ENCODE results near the gene SIK2. TPM values are rescaled to one million over a fixed set of nuclear protein-coding genes. Genes with fewer than 3 reads are reported as not detected.

SIK2 gene
- total and polyA plus RNA-seq, 2 donors (not counting 3 experiments of a cell fraction or from before 2014, with no cell fraction given), result 14.6 to 17.1 TPM

DNA sequence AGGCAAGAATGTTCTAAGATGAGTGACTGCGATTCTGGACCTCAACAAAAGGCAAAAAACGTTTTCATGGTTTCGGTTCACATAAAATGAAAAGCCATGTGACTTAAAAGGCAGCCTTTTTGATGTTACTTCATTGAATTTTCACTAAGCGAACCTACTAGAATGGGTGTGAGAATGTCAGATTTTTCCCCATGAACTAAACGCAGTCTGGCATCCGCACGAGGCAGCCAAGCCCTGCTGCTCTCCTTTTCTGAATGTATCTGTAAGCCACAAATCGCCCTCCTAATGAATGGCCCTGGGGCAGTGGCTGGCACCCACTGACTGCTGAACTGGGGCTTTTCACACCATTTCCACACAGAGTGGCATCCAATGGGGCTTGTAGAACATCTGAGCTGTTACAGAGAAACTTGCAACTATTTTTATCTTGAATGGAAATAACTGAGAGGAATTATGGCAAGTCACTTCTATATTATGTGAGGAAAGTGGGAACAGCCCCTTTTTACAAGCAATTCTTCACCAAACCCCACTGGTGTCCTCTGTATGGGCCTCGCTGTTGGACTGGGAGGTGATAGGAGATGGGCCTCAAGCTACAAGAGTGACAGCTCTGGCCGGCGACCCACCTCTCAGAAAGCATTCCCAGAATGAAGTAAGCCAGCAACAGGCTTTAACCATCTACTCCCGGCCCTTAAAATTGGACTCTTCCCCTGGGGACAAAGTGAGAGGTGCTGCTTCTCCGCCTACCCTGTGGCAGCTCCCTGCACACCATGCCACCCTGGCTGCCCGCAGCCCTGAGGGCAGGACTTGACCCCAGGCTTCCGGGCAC, 134.6 kb downstream of the SIK2 start:
- Histone ChIP-seq H3K27ac (ENCODE audit: insufficient read depth, low read depth, low read length) (peak overlapping the region; percentile 85), H3K9me1 (replicated peaks; ENCODE audit: control insufficient read depth, extremely low read depth, insufficient read depth, low read length) (no peaks in the 10 kb centered on the region), H4K20me1 (replicated peaks; ENCODE audit: control insufficient read depth, extremely low read depth, insufficient read depth, low read length) (no peaks in the 10 kb centered on the region), H2AFZ (ENCODE audit: low read depth, low read length) (no peak overlapping the region), H3K9me3 (replicated peaks; ENCODE audit: control insufficient read depth, insufficient read depth, low read length) (no peaks in the 10 kb centered on the region), H3K4me3 (replicated peaks in 1 of 3; ENCODE audit: insufficient read depth in 1 of 3, low read depth in 1 of 3, low read length in 3 of 3) (no peak overlapping the region), H3K4me2 (ENCODE audit: insufficient read depth, low read length) (no peak overlapping the region), H3K27me3 (ENCODE audit: control insufficient read depth in 2 of 2, insufficient read depth in 2 of 2, low read length in 2 of 2) (no peaks in the 10 kb centered on the region), H3K36me3 (ENCODE audit: control insufficient read depth in 2 of 2, extremely low read depth in 1 of 2, insufficient read depth in 2 of 2, low read length in 2 of 2) (peaks cover 2 to 5% of the 10 kb centered on the region in 2 experiments), H3K79me2 (ENCODE audit: control insufficient read depth, insufficient read depth, low read length) (no peaks in the 10 kb centered on the region), H3K9ac (replicated peaks; ENCODE audit: extremely low read depth, insufficient read depth, low read length) (peak overlapping the region; percentile 72), H3K4me1 (ENCODE audit: control insufficient read depth, extremely low read depth, insufficient read depth, low read length) (peaks cover 59% of the 10 kb centered on the region)
- dilution Hi-C loops (cut with MboI; ENCODE audit: extremely low pct_ligation_motif_present, low sequenced_read_pairs), result no loop called here
- no peak for TF ChIP-seq POLR2AphosphoS5 (IDR thresholded peaks at IDR 0.05; ENCODE audit: insufficient read depth, low read depth, low read length)
- TF ChIP-seq POLR2A (IDR thresholded peaks at IDR 0.05; ENCODE audit: low read depth, low read length), result no peak
- no peak for TF ChIP-seq FOS (IDR thresholded peaks at IDR 0.05; ENCODE audit: borderline replicate concordance, insufficient read depth, low read length)
- TF ChIP-seq MYC (IDR thresholded peaks at IDR 0.05; ENCODE audit: low read depth, low read length), result no peak
- TF ChIP-seq, protein P1, sequence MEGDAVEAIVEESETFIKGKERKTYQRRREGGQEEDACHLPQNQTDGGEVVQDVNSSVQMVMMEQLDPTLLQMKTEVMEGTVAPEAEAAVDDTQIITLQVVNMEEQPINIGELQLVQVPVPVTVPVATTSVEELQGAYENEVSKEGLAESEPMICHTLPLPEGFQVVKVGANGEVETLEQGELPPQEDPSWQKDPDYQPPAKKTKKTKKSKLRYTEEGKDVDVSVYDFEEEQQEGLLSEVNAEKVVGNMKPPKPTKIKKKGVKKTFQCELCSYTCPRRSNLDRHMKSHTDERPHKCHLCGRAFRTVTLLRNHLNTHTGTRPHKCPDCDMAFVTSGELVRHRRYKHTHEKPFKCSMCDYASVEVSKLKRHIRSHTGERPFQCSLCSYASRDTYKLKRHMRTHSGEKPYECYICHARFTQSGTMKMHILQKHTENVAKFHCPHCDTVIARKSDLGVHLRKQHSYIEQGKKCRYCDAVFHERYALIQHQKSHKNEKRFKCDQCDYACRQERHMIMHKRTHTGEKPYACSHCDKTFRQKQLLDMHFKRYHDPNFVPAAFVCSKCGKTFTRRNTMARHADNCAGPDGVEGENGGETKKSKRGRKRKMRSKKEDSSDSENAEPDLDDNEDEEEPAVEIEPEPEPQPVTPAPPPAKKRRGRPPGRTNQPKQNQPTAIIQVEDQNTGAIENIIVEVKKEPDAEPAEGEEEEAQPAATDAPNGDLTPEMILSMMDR (IDR thresholded peaks at IDR 0.05; ENCODE audit: extremely low read depth in 1 of 2, insufficient read depth in 1 of 2, low read depth in 1 of 2, low read length in 2 of 2), result no peak
- intact Hi-C loops (cut with micrococcal nuclease), result no loop called here
- POLR2A ChIA-PET, result no interaction called here
- DNase-seq (ENCODE audit: low read depth, low spot score) (no peak), FAIRE-seq (no peak)
- CTCF ChIA-PET, result interaction anchor here (1.8 to 3.2 kb wide), 2 partner anchors 30 to 40 kb away, joined by 4 to 11 read pairs; partner anchors contain the start of gene PPP2R1B
- BruUV-seq (replicated peaks), result no TSS peak
